ENCODE results near the gene CASP7.

- TF ChIP-seq CTCF (IDR thresholded peaks at IDR 0.05) (no peak), POLR2AphosphoS5 (IDR thresholded peaks at IDR 0.05) (no peak), EP300 (IDR thresholded peaks at IDR 0.05) (no peak)
Observed at GRCh38 chr10:113705344-113705652, 25.6 kb downstream of the CASP7 start.
